ENCODE results near the gene INPP4A. TPM values are rescaled to one million over a fixed set of nuclear protein-coding genes. Genes with fewer than 3 reads are reported as not detected.

The INPP4A gene
- total RNA-seq, 2 donors from 2014 or later = 65.0 to 150 TPM

DNA sequence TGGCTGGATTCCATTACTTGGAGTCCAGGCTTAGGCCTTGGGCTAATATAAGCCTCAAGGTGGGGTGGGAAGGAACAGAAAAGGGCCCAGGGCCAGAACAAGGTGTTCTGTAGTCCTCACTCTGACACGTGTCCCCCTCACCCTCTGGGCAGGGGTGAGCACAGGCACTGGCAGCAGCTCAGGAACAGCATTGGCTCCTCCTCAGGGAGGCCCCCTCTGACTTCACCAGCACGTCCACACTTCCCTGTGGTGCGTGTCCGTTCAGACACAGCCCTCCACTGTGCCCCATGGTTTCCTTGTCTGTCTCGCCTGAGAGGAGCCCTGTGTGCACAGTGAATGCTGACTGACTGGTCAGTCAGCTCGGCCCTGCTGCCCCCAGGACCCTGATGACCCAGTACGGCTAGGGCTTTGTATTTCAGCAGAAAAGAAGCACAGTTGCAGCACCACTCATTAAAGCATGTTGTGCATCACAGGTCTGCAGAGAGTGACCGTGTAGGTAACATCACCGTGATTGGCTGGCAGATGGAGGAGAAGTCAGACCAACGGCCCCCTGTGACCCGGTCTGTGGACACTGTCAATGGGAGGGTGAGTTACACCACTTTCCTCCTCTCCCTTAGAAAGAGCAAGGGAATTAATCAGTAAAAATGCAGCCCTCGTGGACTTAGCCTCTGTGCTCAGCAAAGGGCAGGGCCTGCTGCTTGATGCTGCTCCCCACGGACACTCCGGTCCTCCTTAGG is 92.9 kb downstream of the INPP4A start:
- ATAC-seq (no peak), DNase-seq (ENCODE audit: low spot score) (no peak)
- Mint-ChIP-seq H3K27me3 (no peaks in the 10 kb centered on the region), H3K9me3 (no peaks in the 10 kb centered on the region), H3K4me3 (no peak overlapping the region), H3K36me3 (peaks cover 41% of the 10 kb centered on the region), H3K4me1 (ENCODE audit: low read depth in 2 of 2) (peaks cover 14 to 17% of the 10 kb centered on the region in 2 donors), H3K27ac (peak overlapping the region; percentile 70 to 78)

DNA sequence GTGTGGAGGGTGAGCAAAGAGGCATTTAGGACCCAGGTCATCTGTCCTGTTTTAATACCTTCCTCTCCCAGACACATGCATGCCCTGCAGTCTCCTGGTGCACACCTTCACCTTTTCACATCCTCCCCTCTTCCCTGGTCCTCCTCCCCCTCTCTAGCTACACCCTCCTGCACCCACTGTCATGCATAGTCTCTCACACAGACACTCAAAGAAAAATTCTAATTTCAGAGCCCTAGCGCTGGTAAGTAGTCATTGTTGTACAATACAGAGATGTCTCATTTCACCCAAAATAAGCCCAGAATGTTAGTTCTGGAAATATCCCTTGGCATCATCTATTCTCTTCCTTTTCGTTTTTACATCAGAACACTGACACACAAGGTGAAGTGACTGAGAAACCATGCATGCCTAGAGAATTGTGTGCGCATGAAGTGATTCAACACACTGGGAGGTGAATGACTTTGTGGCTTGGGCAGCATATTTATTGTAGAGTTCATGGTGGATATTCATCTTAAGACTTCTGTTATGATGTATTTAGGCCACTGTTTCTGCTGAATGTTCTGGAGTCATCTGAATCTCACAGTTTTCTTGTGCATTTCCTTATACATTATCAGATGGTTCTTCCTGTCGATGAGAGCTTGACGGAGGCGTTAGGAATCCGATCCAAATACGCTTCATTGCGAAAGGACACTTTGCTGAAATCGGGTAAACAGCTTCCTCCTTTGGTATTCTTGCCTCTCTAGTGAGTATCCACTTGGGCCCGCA is 93.8 kb downstream of the INPP4A start:
- ATAC-seq (peak in 1 of 2 donors; percentile 74), DNase-seq (ENCODE audit: low spot score) (no peak)
- H3K9me3 Mint-ChIP-seq = no peaks in the 10 kb centered on the region
- H3K4me1 Mint-ChIP-seq (ENCODE audit: low read depth in 2 of 2) = peaks cover 12 to 13% of the 10 kb centered on the region in 2 donors
- no peak overlapping the region for H3K4me3 Mint-ChIP-seq
- peaks cover 41% of the 10 kb centered on the region for H3K36me3 Mint-ChIP-seq
- H3K27me3 Mint-ChIP-seq = no peaks in the 10 kb centered on the region
- H3K27ac Mint-ChIP-seq = peak overlapping the region; percentile 12 to 78

DNA sequence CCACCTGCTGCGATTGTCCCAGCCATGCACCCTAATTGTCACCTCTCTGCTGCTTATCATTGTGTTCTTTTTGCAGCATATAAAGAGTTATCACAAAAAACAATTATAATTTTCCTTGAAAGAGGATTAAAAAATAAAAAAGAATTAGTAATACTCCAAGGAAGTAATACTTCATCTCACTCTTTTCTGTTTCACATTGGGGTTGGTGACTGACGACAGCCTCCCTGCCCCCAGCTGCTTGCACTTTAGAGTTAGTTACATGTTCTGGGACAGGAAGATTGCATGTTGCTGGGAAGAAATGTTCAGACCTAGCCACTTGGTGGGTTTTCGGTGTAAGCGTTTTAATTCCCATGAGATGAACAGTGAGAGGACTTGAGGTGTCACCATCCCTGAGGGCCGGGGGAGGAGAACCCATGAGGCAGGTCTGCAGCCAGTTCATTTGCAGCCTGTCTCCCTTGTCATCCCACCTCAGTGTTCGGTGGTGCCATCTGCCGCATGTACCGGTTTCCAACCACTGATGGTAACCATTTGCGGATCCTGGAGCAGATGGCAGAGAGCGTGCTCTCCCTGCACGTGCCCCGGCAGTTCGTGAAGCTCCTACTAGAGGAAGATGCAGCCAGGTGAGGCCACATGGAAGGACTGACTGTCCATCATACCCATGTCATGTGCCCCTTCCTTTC is 94.5 kb downstream of the INPP4A start:
- peak overlapping the region; percentile 12 to 78 for H3K27ac Mint-ChIP-seq
- H3K36me3 Mint-ChIP-seq = peaks cover 39% of the 10 kb centered on the region
- H3K4me1 Mint-ChIP-seq (ENCODE audit: low read depth in 2 of 2) = peaks cover 11 to 12% of the 10 kb centered on the region in 2 donors
- H3K27me3 Mint-ChIP-seq = no peaks in the 10 kb centered on the region
- no peaks in the 10 kb centered on the region for H3K9me3 Mint-ChIP-seq
- H3K4me3 Mint-ChIP-seq = no peak overlapping the region
- no peak for DNase-seq (ENCODE audit: low spot score)
- no peak for ATAC-seq

DNA sequence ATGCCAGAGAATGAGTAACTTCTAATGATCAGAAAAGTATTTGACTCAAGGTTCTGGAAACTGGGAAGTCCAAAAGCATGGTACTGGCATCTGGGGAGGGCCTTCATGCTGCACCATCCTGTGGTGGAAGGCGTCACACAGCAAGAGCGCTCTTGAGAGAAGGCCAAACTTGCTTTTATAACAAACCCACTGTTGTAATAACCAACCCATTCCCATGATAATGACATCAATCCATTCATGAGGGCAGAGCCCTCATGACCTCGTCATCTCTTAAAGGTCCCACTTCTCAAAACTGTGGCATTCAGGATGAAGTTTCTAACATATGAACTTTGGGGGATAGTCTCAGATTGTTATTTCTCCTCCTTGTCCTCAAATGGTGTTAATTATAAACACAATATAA is 95.9 kb downstream of the INPP4A start:
- H3K4me3 Mint-ChIP-seq = no peak overlapping the region
- H3K27me3 Mint-ChIP-seq = no peaks in the 10 kb centered on the region
- H3K9me3 Mint-ChIP-seq = no peaks in the 10 kb centered on the region
- peaks cover 8 to 17% of the 10 kb centered on the region in 2 donors for H3K4me1 Mint-ChIP-seq (ENCODE audit: low read depth in 2 of 2)
- H3K36me3 Mint-ChIP-seq = peaks cover 43% of the 10 kb centered on the region
- peak overlapping the region; percentile 42 to 49 for H3K27ac Mint-ChIP-seq
- ATAC-seq (no peak), DNase-seq (ENCODE audit: low spot score) (no peak)

DNA sequence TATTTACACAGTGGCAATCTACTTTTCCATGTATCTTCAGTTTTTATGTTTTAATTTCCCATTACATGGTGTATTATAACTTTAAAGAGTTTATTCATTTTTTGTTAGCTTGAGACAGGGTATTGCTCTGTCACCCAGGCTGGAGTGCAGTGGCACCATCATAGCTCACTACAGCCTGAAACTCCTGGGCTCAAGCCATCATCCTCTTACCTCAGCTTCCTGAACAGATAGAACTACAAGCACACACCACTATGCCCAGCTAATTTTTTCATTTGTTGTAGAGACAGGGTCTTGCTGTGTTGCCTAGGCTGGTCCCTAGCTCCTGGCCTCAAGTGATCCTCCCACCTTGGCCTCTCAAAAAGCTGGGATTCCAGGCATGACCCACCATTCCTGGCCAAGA is 96.8 kb downstream of the INPP4A start:
- Mint-ChIP-seq H3K4me1 (ENCODE audit: low read depth in 2 of 2) (peaks cover 8 to 26% of the 10 kb centered on the region in 2 donors), H3K27me3 (no peaks in the 10 kb centered on the region), H3K27ac (peak overlapping the region in 1 of 2 donors; percentile 38), H3K36me3 (peaks cover 41% of the 10 kb centered on the region), H3K9me3 (no peaks in the 10 kb centered on the region), H3K4me3 (no peak overlapping the region)
- DNase-seq (ENCODE audit: low spot score) = no peak
- no peak for ATAC-seq

DNA sequence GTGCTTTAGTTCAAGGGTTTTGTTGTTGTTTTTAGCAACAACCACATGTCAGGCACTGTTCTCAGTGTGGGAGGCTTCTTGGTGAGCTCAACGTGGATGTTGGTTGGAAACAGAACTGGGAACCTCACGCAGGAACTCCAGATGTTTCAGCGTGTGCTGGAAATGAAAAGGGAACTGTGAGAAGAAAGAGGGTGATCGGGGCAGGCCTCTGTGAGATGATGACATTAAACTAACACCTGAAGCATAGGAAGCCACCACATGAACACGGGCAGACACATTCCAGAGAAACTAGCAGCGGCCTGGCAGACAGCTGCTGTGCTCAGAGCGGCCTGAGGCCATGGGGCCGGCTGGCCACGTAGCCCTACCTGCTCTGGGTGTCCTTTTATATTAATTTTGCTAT is 97.2 kb downstream of the INPP4A start:
- H3K36me3 Mint-ChIP-seq = peaks cover 38% of the 10 kb centered on the region
- H3K27ac Mint-ChIP-seq = peak overlapping the region in 1 of 2 donors; percentile 38
- H3K4me1 Mint-ChIP-seq (ENCODE audit: low read depth in 2 of 2) = peaks cover 8 to 29% of the 10 kb centered on the region in 2 donors
- H3K9me3 Mint-ChIP-seq = no peaks in the 10 kb centered on the region
- no peaks in the 10 kb centered on the region for H3K27me3 Mint-ChIP-seq
- ATAC-seq (no peak), DNase-seq (ENCODE audit: low spot score) (no peak)
- H3K4me3 Mint-ChIP-seq = no peak overlapping the region

DNA sequence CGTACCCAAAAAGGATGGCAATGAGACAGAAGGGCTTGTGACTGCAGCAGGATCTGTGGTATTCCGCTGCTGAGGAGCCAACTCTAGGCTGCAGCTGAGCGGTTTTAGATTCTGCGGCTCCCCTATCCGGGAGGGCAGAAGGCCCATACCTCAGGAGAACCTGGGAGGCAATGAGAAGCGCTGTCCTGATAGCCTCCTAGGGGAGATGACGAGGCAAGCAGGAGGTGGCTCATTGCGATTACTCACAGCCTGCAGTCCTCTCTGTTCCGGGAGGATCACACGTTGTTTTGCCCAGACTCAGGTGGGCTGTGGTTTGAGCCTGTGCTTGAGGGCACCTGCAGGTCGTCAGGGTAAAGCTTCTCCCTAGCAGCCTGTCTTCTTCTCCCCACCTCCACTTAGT is 98.6 kb downstream of the INPP4A start:
- Mint-ChIP-seq H3K36me3 (peaks cover 44% of the 10 kb centered on the region), H3K9me3 (no peaks in the 10 kb centered on the region), H3K27ac (no peak overlapping the region), H3K27me3 (no peaks in the 10 kb centered on the region), H3K4me1 (ENCODE audit: low read depth in 2 of 2) (peaks cover 17 to 35% of the 10 kb centered on the region in 2 donors), H3K4me3 (no peak overlapping the region)
- no peak for DNase-seq (ENCODE audit: low spot score)
- ATAC-seq = no peak

DNA sequence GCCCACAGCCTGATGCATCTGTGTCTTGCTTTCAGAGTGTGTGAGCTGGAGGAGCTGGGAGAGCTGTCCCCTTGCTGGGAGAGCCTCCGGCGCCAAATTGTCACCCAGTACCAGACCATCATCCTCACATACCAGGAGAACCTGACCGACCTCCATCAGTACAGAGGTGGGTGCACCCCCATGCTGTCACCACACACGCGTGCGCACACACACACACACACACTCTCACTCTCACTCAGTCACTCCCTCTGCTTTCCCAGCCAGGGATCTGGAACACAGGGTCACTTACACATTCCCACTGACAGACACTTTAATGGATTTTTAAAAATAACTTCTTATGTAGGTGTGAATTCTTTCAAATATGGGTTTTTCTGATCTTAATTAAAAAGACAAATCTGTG is 99.2 kb downstream of the INPP4A start:
- Mint-ChIP-seq H3K27ac (peak overlapping the region in 1 of 2 donors; percentile 16), H3K9me3 (no peaks in the 10 kb centered on the region), H3K4me3 (no peak overlapping the region), H3K4me1 (ENCODE audit: low read depth in 2 of 2) (peaks cover 17 to 32% of the 10 kb centered on the region in 2 donors), H3K27me3 (no peaks in the 10 kb centered on the region), H3K36me3 (peaks cover 38% of the 10 kb centered on the region)
- ATAC-seq (no peak), DNase-seq (ENCODE audit: low spot score) (no peak)

DNA sequence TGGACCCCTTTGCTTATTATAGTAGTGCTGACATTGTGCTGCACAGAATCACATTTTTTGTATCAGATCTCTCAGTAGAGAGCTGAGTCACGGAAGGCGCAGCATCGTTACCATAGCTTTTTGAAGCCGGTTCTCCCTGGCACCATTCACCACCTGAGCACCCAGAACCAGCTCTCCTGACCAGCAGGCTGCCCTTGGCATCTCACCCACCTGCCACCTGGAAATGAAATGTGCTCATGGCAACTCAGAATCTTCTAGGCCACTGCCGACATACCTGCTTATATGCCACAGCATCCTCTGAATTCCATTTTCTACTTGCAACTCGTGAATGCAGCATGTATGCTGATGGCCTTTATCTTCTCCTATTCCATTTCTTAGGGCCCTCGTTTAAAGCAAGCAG is 100.9 kb downstream of the INPP4A start:
- peaks cover 16 to 31% of the 10 kb centered on the region in 2 donors for H3K4me1 Mint-ChIP-seq (ENCODE audit: low read depth in 2 of 2)
- H3K4me3 Mint-ChIP-seq = no peak overlapping the region
- no peaks in the 10 kb centered on the region for H3K27me3 Mint-ChIP-seq
- no peaks in the 10 kb centered on the region for H3K9me3 Mint-ChIP-seq
- no peak overlapping the region for H3K27ac Mint-ChIP-seq
- ATAC-seq (no peak), DNase-seq (ENCODE audit: low spot score) (no peak)
- peaks cover 29% of the 10 kb centered on the region for H3K36me3 Mint-ChIP-seq

DNA sequence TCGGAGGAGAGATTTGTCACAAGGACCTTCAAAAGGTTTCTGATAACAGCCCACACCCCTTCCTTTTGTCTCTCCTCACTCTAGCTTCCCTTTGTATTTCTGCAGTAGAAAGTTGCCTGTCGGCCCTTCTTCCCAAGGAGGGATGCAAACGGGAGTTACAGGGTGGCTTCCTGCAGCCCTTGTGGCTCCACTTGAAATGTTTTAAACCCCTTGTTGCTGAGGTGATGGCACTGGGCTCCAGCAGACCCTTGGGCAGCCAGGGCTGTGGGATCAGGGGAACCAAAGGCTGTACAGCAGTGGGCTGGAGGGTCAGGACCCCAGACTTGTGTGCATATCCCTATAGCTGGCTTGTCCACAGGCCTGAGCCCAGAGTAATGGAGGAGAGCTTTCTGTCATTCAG is 101.5 kb downstream of the INPP4A start:
- peak overlapping the region in 1 of 2 donors; percentile 53 for H3K27ac Mint-ChIP-seq

DNA sequence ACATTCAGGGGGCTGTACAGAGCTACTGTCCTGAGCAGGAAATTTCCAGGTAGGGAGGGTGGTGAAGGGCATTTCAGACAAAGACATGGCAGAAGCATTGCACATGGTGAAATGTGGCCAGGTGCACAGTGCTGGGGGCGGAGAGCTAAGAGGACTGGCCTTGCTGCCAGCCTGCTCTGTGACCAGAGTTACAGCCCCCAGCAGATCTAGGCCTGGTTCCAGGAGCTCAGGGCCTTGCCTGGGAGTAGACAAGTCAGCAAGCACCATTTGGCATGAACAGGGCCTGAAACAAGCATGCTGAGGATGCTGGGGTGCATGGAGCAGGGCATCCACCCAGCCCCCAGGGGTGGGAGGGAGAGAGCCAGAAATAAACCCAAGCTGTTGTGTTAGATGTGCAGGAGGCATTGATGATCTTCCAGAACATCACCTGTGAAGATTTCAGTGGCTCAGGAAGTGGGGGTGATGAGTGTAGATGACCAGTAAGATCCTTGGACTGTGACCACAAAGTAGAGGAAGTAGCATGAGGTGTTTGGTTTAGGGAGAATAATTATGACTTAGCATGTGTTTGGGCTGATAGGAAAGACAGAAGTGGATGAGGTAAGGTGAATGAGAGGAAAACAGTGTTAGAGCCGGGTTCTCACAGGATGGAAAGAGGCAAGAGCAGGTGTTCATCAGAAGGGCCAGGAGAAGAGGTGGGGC is 102.6 kb downstream of the INPP4A start:
- Mint-ChIP-seq H3K36me3 (peaks cover 29% of the 10 kb centered on the region), H3K4me3 (no peak overlapping the region)

More for the DNA sequence above, 101.5 kb downstream of the INPP4A start:
- no peak for ATAC-seq
- Mint-ChIP-seq H3K36me3 (peaks cover 29% of the 10 kb centered on the region), H3K9me3 (no peaks in the 10 kb centered on the region), H3K4me1 (ENCODE audit: low read depth in 2 of 2) (peaks cover 20 to 37% of the 10 kb centered on the region in 2 donors), H3K4me3 (no peak overlapping the region), H3K27me3 (no peaks in the 10 kb centered on the region)
- no peak for DNase-seq (ENCODE audit: low spot score)

DNA sequence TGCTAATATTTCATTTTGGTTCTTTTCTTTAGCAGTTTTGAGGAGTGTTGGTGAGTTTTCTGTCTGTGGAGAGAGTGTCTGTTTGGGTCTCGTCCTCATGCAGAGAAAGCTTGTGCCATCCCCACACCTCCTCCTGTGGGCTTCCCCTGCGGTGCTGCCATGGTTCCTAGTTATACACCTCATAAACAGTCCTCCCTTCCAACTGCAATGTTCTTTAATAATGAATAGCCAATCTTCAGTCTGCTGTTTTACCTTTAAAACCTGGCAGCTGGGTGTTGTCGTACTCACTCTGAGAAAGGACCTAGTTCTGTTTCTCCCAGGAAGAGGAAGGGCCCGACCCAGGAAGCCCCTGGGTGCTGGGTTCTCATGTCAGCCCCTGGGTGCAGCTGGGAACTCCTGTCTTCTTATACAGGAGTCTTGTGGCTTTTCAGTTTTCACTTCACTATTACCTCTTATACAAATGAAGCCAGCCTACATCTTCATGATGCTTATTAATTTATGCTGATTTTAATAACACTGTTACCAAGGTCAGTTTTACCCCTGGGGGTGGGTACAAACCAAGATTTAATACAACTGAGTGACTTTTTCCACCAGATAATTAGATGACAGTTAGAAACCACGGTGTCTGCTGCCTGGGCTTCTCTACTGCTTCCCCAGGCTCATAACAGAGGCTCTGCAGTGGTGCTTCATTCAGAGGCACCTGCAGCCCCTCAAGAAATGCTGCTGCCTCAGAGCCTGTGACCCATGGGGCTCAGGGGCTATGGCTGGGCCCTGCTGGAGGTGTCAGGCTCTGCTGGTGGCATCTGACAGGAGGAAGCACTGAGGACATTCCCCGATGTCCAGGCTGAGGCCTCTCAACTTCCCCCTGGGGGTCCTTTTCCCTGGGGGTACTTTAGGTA is 104.5 kb downstream of the INPP4A start:
- ATAC-seq (no peak), DNase-seq (ENCODE audit: low spot score) (no peak)
- H3K4me3 Mint-ChIP-seq = no peak overlapping the region
- peaks cover 27 to 53% of the 10 kb centered on the region in 2 donors for H3K4me1 Mint-ChIP-seq (ENCODE audit: low read depth in 2 of 2)
- H3K36me3 Mint-ChIP-seq = peaks cover 26% of the 10 kb centered on the region
- no peaks in the 10 kb centered on the region for H3K9me3 Mint-ChIP-seq
- H3K27me3 Mint-ChIP-seq = no peaks in the 10 kb centered on the region
- H3K27ac Mint-ChIP-seq = peak overlapping the region in 1 of 2 donors; percentile 7

More for the DNA sequence above, 102.6 kb downstream of the INPP4A start:
- ATAC-seq = no peak
- no peak for DNase-seq (ENCODE audit: low spot score)
- peaks cover 21 to 47% of the 10 kb centered on the region in 2 donors for H3K4me1 Mint-ChIP-seq (ENCODE audit: low read depth in 2 of 2)
- H3K27me3 Mint-ChIP-seq = no peaks in the 10 kb centered on the region
- peak overlapping the region; percentile 50 to 53 for H3K27ac Mint-ChIP-seq
- H3K9me3 Mint-ChIP-seq = no peaks in the 10 kb centered on the region

All from natural killer cell treated with Interleukin-12 subunit alpha and Interleukin-12 subunit beta and Interleukin-15 and Interleukin-18, amount 100 ng/mL, for 72 hours (primary cell).